ENCODE measurements around the gene TTC9B. TPM values are rescaled to one million over a fixed set of nuclear protein-coding genes. Genes with fewer than 3 reads are reported as not detected.

TTC9B gene
- total RNA-seq, 1 donor from 2014 or later, result not detected

DNA sequence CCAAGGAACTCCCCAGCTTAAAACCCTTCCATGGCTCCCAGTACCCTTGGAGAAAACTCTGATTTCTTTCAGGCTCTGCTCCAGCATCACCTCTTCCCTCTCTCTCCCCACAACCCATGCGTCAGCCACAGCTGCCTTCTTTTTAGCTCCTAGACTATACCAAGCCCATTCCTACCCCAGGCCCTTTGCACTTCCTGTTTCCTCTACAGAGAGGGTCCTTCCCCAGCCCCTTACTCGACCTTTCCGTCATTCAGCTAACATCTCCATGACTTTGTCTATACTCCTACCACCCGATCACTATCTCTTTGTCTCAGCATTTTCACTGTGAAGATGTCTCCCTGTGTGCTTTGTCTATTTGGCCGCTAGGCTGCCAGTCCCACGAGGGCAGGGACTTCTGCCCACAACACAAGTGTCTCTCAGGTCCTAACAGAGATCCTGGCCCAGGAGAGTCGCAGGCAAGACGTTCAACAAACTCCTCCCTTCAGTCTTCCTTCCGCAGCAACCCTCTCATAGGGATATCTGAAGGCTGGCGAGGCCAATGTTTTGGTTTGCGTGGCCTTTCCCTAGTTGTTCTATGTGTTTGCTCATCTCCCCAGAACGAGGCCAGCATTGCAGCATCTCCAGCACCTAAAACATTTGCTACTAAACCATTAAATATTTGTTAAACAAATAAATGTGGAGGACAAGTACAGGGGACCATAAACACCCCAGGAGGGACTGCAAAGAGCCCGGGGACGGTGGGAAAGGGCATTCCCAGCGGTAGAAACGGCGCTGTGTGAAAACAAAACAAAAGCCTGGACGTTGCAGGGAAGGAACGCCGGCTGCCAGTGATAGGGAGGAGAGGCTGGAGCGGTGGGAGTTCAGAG lies 7.5 kb upstream of the TTC9B start:
- Histone ChIP-seq H3K4me1 (peaks cover 21% of the 10 kb centered on the region), H3K27ac (no peak overlapping the region), H3K27me3 (no peaks in the 10 kb centered on the region), H3K9me3 (no peaks in the 10 kb centered on the region), H3K4me3 (peak overlapping the region; percentile 17 to 27), H3K36me3 (no peaks in the 10 kb centered on the region)
- TF ChIP-seq, protein P1, sequence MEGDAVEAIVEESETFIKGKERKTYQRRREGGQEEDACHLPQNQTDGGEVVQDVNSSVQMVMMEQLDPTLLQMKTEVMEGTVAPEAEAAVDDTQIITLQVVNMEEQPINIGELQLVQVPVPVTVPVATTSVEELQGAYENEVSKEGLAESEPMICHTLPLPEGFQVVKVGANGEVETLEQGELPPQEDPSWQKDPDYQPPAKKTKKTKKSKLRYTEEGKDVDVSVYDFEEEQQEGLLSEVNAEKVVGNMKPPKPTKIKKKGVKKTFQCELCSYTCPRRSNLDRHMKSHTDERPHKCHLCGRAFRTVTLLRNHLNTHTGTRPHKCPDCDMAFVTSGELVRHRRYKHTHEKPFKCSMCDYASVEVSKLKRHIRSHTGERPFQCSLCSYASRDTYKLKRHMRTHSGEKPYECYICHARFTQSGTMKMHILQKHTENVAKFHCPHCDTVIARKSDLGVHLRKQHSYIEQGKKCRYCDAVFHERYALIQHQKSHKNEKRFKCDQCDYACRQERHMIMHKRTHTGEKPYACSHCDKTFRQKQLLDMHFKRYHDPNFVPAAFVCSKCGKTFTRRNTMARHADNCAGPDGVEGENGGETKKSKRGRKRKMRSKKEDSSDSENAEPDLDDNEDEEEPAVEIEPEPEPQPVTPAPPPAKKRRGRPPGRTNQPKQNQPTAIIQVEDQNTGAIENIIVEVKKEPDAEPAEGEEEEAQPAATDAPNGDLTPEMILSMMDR (IDR thresholded peaks at IDR 0.05), result no peak
- intact Hi-C loops (cut with DNase I), result no loop called here
- no peak for DNase-seq (ENCODE audit: extremely low spot score in 2 of 2)

DNA sequence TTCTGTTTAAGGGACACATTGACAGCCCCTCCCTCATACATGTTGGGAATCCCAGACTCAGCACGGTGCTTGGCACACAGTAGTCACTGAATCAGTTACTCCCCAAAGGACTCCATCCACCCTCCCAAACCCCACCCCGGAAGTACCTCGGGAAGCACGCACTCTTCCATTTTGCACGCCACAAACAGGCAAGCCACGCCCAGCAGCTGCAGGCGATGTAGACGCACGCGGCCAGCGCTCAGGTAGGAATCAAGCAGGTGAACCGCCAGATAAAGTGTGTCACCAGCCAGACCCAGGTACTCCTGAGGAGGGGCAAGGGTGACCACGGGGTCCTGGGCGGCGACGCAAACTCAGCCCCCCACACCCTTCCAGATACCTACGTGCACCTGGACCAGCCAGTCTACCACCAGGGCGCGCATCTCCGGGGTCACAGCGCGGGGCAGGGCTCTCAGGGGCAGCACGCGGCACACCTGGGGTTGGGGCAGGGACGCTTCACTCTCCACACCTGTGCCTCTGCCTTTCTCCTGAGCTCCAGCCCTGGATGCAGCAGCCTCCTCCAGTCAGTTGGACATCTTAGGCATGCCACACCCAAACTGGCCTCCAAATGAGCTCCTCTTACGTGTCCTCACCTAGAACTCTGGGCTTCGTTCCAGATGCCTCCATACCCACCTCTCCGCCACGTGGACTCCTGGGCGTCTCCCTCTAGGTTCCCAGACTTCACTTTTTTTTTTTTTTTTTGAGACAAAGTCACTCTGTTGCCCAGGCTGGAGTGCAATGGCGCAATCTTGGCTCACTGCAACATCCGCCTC lies 6.4 kb upstream of the TTC9B start:
- intact Hi-C loops (cut with DNase I), result no loop called here
- no peak overlapping the region for H3K27ac ChIP-seq
- DNase-seq (ENCODE audit: extremely low spot score in 2 of 2), result no peak
- no peaks in the 10 kb centered on the region for H3K36me3 ChIP-seq
- no peaks in the 10 kb centered on the region for H3K9me3 ChIP-seq
- no peaks in the 10 kb centered on the region for H3K27me3 ChIP-seq
- no peak overlapping the region for H3K4me3 ChIP-seq
- peaks cover 21% of the 10 kb centered on the region for H3K4me1 ChIP-seq
- TF ChIP-seq POLR2A (IDR thresholded peaks at IDR 0.05), result no peak
- no peak for TF ChIP-seq POLR2AphosphoS5 (IDR thresholded peaks at IDR 0.05; ENCODE audit: insufficient read depth in 1 of 2, low read depth in 1 of 2)
- TF ChIP-seq, protein P1 (IDR thresholded peaks at IDR 0.05), result no peak

DNA sequence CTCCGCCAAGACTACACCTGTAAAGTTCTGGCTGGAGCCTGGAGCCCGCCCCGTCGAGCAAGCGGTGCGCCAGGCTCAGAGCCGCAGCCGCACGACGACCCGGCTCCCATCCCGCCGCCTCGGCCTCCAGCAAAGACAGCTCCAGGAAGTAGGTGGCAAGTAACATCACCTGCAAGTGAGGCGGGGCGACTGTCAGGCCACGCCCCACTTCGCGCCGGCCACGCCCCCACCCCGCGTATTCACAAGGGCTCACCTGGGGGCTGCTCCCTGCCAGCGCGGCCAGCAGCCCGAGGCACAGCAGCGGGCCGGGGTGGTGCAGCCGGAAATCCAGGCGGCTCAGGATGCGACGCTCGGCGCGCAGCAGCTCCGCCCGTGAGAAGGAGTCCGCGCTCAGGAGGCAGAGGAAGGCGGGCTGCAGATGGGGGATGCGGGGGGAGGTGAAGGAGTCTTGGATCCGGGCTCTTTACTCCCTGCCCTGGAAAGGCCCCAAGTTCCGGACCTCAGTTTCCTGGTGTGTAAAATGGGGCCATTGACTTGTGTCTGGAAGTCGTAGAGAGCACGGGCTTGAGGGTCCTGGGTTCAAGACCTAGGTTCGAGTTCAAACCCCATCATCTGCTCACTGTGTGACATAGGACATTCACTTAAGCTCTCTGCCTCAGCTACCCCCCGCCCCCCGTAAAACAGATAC lies 5.1 kb upstream of the TTC9B start:
- Histone ChIP-seq H3K9me3 (no peaks in the 10 kb centered on the region), H3K36me3 (no peaks in the 10 kb centered on the region), H3K4me3 (no peak overlapping the region), H3K27me3 (no peaks in the 10 kb centered on the region), H3K27ac (no peak overlapping the region), H3K4me1 (peaks cover 22% of the 10 kb centered on the region)
- intact Hi-C loops (cut with DNase I), result no loop called here
- DNase-seq (ENCODE audit: extremely low spot score in 2 of 2), result no peak
- TF ChIP-seq, protein P1 (IDR thresholded peaks at IDR 0.05), result no peak
- TF ChIP-seq POLR2A (IDR thresholded peaks at IDR 0.05) (no peak), POLR2AphosphoS5 (IDR thresholded peaks at IDR 0.05; ENCODE audit: insufficient read depth in 1 of 2, low read depth in 1 of 2) (no peak)

- intact Hi-C loops (cut with DNase I), result no loop called here
- Histone ChIP-seq H3K4me1 (peaks cover 35% of the 10 kb centered on the region), H3K4me3 (no peak overlapping the region), H3K27me3 (peaks cover 6% of the 10 kb centered on the region), H3K36me3 (no peaks in the 10 kb centered on the region), H3K27ac (no peak overlapping the region), H3K9me3 (no peaks in the 10 kb centered on the region)
- no peak for DNase-seq (ENCODE audit: extremely low spot score in 2 of 2)
- TF ChIP-seq, protein P1 (IDR thresholded peaks at IDR 0.05), result peak; percentile 84 to 86 (median 84)
- TF ChIP-seq POLR2A (IDR thresholded peaks at IDR 0.05) (no peak), POLR2AphosphoS5 (IDR thresholded peaks at IDR 0.05; ENCODE audit: insufficient read depth in 1 of 2, low read depth in 1 of 2) (peak in 1 of 2 donors; percentile 69)
Observed at GRCh38 chr19:40221858-40222619, 3.9 kb upstream of the TTC9B start.
